GM10266 (cell line): ENCODE data around the gene UNKL.

Source experiments
- DNase-seq: peaks from one replicate; pipeline ENCODE4 v3.0.0; 2012; ENCODE audit errors: extremely low spot score
- TF ChIP-seq, protein P1 (sequence below): IDR thresholded peaks from 2 replicates; pipeline ENCODE4 v1.5.1; 2012; ENCODE audit warnings: mild to moderate bottlenecking, low read depth; ENCODE audit not compliant: control insufficient read depth, insufficient read depth; ENCODE audit errors: missing control alignments

Gene UNKL

DNA sequence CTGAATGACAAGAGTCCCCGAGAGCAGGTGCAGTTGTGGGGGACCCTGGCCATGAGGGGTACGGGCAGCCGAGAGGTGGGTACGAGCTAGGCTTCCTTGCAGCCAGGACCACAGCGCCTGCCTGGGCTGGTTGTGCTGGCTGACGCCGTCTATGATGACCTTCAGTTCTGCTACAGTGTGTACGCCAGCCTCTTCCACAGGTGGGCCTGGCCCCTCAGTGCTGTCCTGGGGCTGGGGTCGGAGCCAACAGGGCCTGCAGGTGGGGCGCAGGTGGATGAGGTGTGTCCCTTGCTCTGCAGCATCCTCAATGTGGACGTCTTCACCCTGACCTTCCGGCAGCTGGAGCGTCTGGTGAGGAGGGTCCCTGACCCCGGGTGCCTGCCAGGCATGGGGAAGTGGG is 70.0 kb downstream of the UNKL start:
- TF ChIP-seq, protein P1, sequence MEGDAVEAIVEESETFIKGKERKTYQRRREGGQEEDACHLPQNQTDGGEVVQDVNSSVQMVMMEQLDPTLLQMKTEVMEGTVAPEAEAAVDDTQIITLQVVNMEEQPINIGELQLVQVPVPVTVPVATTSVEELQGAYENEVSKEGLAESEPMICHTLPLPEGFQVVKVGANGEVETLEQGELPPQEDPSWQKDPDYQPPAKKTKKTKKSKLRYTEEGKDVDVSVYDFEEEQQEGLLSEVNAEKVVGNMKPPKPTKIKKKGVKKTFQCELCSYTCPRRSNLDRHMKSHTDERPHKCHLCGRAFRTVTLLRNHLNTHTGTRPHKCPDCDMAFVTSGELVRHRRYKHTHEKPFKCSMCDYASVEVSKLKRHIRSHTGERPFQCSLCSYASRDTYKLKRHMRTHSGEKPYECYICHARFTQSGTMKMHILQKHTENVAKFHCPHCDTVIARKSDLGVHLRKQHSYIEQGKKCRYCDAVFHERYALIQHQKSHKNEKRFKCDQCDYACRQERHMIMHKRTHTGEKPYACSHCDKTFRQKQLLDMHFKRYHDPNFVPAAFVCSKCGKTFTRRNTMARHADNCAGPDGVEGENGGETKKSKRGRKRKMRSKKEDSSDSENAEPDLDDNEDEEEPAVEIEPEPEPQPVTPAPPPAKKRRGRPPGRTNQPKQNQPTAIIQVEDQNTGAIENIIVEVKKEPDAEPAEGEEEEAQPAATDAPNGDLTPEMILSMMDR, result no peak
- DNase-seq, result no peak

DNA sequence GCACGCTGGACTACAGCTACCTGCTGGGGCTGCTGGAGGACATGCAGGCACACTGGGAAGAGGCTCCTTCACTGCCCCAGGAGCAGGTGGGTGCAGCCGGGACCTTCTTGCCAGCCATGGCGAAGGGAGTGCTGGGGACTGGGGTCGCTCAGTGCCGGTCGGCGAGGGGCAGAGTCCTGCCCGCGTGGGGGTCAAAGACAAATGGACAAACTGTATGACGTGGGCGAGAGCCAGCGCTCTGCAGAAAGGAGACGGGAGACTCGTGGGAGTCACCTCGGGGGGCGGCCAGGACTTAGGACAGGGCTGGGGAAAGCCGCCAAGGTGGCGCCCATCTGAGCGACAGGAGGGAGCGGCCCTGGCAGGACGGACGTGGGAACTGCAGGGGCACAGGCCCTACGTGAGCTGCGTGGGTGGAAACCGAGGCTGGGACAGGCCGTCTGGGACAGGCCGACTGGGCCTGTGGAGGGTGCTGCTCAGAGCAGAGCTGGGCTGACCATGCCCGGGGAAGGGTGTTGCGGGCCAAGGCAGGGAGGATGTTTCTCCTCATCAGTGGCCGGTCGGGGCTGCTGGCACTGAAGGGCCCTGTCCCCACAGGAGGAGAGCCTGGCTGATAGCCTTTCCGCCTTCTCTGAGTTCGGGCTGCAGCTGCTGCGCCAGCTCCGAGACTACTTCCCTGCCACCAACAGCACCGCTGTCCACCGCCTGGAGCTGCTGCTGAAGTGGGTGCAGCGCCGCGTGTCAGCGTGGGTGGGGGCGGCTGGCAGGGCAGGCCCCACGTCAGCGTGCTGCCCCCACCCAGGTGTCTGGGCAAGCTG is 70.9 kb downstream of the UNKL start:
- no peak for DNase-seq

DNA sequence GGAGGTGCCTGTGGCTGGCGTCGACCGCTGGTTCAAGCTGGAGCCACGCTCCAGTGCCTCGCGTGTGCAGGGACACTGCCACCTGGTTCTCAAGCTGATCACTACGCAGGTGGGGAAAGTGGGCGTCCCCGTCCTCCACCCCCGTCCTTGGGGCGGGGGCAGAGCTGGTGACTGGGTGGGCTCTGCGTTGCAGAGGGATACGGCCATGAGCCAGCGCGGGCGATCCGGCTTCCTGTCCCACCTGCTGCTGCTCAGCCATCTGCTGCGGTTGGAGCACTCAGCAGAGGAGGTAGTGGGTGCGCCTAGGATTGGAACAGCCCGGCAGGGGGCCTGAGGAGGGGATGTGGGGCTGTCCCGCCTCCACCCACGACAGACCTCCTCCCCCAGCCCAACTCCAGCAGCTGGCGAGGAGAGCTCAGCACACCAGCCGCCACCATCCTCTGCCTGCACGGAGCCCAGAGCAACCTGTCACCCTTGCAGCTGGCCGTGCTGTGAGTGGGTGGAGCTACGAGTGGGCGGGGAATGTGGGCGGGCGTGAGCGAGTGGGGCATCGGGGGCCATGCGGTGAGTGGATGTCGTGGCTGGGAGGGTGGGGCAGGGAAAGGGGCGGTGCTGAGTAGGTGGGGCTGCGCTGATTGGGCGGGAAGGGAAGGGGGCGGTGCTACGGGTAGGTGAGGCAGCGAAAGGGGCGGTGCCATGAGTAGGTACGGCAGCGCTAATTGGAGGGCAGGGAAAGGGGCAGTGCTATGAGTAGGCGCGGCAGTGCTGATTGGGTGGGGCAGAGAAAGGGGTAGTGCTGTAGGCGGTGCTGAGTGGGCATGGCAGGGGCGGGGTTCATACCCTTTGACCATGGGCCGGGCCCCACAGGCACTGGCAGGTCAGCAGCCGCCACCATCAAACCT is 71.7 kb downstream of the UNKL start:
- TF ChIP-seq, protein P1, result no peak
- peak; percentile 100 for DNase-seq

More for the DNA sequence above, 70.9 kb downstream of the UNKL start:
- TF ChIP-seq, protein P1, result no peak

DNA sequence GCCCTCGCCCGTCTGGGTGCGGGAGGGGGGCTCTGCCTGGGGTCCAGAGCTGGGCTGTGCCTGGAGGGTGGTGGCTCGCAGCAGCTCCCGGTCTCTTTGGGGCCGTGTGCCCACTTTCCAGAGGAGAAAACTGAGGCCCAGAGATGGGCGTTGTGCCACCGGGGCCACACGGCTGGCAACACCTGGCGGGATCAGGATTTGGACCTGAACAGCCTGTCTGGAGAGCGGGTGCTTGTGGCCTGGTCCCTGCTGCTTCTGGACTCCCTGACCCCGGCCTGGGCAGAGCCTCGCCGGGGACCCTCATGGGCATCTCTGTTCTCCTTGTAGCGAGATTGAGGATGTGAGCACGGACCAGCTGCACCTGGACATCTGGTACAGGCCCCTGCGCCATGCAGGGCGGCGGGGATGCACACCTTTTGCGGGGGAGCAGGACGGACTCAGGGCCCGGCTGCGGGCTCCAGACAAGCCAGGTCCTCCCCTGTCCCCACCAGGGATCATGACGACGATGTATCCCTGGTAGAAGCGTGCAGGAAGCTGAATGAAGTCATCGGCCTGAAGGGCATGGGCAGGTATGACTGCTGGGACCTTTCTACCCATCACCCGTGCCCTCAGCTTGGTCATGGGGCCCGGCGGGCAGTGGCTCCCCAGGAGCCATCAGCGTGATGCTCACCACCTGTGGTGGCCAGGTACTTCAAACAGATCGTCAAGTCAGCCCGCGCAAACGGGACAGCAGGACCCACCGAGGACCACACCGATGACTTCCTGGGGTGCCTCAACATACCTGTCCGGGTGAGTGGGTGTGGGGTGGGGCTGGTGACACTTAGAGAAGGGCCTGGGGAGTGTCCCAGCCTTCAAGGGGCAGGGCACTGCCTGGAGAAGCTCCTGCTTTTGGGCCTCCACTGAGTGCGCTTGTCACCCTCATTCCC is 72.7 kb downstream of the UNKL start:
- TF ChIP-seq, protein P1, result no peak

DNA sequence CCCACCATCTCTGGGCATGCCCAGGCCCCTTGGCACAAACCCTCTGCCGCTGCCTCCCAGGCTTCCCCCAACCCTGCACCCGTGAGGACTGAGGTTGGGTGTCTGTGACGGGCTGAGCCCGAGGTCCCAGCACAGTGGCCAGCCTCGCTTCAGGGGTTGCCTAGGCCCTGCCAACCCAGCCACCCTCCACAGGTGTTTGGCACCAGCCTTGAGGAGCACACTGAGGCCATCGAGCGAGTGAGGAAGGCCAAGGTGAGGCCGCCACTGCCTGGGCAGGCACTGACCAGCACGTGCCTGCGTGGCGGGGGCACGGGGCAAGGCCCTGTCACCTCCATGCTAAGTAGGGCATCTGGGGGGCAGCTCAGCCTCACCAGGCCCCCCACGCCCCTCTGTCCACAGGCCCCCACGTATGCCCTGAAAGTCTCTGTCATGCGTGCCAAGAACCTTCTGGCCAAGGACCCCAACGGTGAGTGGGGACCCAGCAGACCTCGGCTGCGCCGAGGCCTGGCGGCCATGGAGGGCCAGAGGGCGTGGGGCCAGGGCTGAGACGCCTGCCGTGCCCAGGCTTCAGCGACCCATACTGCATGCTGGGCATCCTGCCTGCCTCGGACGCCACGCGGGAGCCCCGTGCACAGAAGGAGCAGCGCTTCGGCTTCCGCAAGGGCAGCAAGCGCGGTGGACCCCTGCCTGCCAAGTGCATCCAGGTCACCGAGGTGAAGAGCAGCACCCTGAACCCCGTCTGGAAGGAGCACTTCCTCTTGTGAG is 73.6 kb downstream of the UNKL start:
- DNase-seq, result no peak
- TF ChIP-seq, protein P1, result no peak

More for the DNA sequence above, 72.7 kb downstream of the UNKL start:
- DNase-seq, result no peak
